H1 (cell line): ENCODE results near the gene KAT2A. TPM values are rescaled to one million over a fixed set of nuclear protein-coding genes. Genes with fewer than 3 reads are reported as not detected.

ENCODE experiments used
- CTCF ChIA-PET: fragments of 300-600 bp; sonication (Branson Sonifier 250); formaldehyde crosslinking; loops from one replicate; lab custom pipeline; 2021; ENCODE audit not compliant: partially characterized antibody; lab: Charles Lee
- POLR2A ChIA-PET: fragments of 300-600 bp; sonication (Branson Sonifier 250); formaldehyde crosslinking; loops from one replicate; lab custom pipeline; 2021; ENCODE audit warnings: inconsistent platforms; ENCODE audit not compliant: partially characterized antibody; lab: Charles Lee
- DNase-seq, 2 experiments: peaks; one replicate each; pipeline versions ENCODE4 v3.0.0 to v3.0.0-alpha.2; 2010 to 2022; ENCODE audit warnings: low spot score in 2 of 2, low read depth in 1 of 2, mixed read lengths in 1 of 2
- FAIRE-seq: peaks from 2 replicates; lab custom pipeline; 2011; peaks lifted over from hg19 to GRCh38; lab: Jason Lieb, UNC
- H2AFZ ChIP-seq: 2 replicates; pipeline ENCODE4 v1.8.1; 2012; ENCODE audit warnings: low read length, inconsistent platforms
- H2AK5ac ChIP-seq: 2 replicates; pipeline ENCODE4 v1.6.1; 2013; ENCODE audit warnings: low read depth, low read length
- H2BK120ac ChIP-seq: replicated peaks from 2 replicates; pipeline ENCODE3; 2013; ENCODE audit warnings: low read depth, low read length, inconsistent platforms
- H2BK12ac ChIP-seq: 2 replicates; pipeline ENCODE4 v1.6.1; 2013; ENCODE audit warnings: low read depth, low read length
- H2BK15ac ChIP-seq: 2 replicates; pipeline ENCODE4 v1.6.1; 2013; ENCODE audit warnings: low read length
- H2BK20ac ChIP-seq: 2 replicates; pipeline ENCODE4 v1.6.1; 2013; ENCODE audit warnings: low read length
- H2BK5ac ChIP-seq: 2 replicates; pipeline ENCODE4 v1.6.1; 2013; ENCODE audit warnings: low read depth, low read length
- H3K14ac ChIP-seq: 2 replicates; pipeline ENCODE4 v1.6.1; 2013; ENCODE audit warnings: inconsistent platforms; ENCODE audit not compliant: insufficient read length
- H3K18ac ChIP-seq: 2 replicates; pipeline ENCODE4 v1.6.1; 2013; ENCODE audit warnings: low read length; ENCODE audit errors: extremely low read depth
- H3K23ac ChIP-seq: 2 replicates; pipeline ENCODE4 v1.6.1; 2013; ENCODE audit warnings: inconsistent platforms; ENCODE audit not compliant: insufficient read length
- H3K23me2 ChIP-seq: 2 replicates; pipeline ENCODE4 v1.6.1; 2013; ENCODE audit warnings: low read depth, low read length
- H3K27ac ChIP-seq: 2 replicates; pipeline ENCODE4 v1.6.1; 2011; ENCODE audit warnings: low read depth, low read length, inconsistent platforms
- H3K27me3 ChIP-seq, 4 experiments: replicated peaks in 1 of 4; 1 replicate in 1 of 4; 2 replicates in 3 of 4; pipeline versions ENCODE4 v1.6.1 to v1.8.1; 2011 to 2013; ENCODE audit warnings: low read length in 3 of 4, mild to moderate bottlenecking in 3 of 4, inconsistent platforms in 2 of 4, mixed read lengths in 2 of 4, moderate library complexity in 1 of 4; ENCODE audit not compliant: control insufficient read depth in 3 of 4, insufficient read depth in 3 of 4; ENCODE audit errors: extremely low read depth in 1 of 4
- H3K36me3 ChIP-seq, 4 experiments: 2 replicates each; pipeline versions ENCODE4 v1.6.1 to v1.8.1; 2011 to 2013; ENCODE audit warnings: mild to moderate bottlenecking in 4 of 4, low read length in 3 of 4, moderate library complexity in 2 of 4, control low read depth in 1 of 4, inconsistent platforms in 1 of 4; ENCODE audit not compliant: insufficient read depth in 4 of 4, control insufficient read depth in 2 of 4
- H3K4ac ChIP-seq: replicated peaks from 2 replicates; pipeline ENCODE3; 2013; ENCODE audit warnings: low read length, low read depth, mixed read lengths, inconsistent platforms; ENCODE audit not compliant: insufficient read length
- H3K4me1 ChIP-seq, 4 experiments: replicated peaks in 1 of 4; 1 replicate in 1 of 4; 2 replicates in 3 of 4; pipeline versions ENCODE4 v1.6.1 to v1.8.1; 2011 to 2013; ENCODE audit warnings: low read length in 3 of 4, inconsistent platforms in 2 of 4, mixed read lengths in 1 of 4; ENCODE audit not compliant: insufficient read depth in 4 of 4, control insufficient read depth in 3 of 4
- H3K4me2 ChIP-seq, 2 experiments: 2 replicates each; pipeline versions ENCODE4 v1.6.1 to v1.8.1; 2011 to 2013; ENCODE audit warnings: low read depth in 2 of 2, low read length in 2 of 2, control low read depth in 1 of 2, inconsistent platforms in 1 of 2, mild to moderate bottlenecking in 1 of 2; ENCODE audit not compliant: insufficient read depth in 1 of 2
- H3K4me3 ChIP-seq, 4 experiments: fragments of 200-600, 300-600 bp in 1 of 4; sonication (generic), shearing (Covaris generic), sonication (Bioruptor Twin) in 1 of 4; 2 replicates each; pipeline versions ENCODE4 v1.5.1 to v1.8.1; 2011 to 2016; ENCODE audit warnings: low read length in 4 of 4, low read depth in 3 of 4, control low read depth in 2 of 4, inconsistent platforms in 2 of 4, mild to moderate bottlenecking in 2 of 4, mixed read lengths in 1 of 4, moderate library complexity in 1 of 4; ENCODE audit not compliant: insufficient read depth in 2 of 4; ENCODE audit errors: extremely low read depth in 1 of 4
- H3K56ac ChIP-seq: replicated peaks from 2 replicates; pipeline ENCODE3; 2013; ENCODE audit warnings: low read depth, mild to moderate bottlenecking, mixed read lengths, low read length, inconsistent platforms; ENCODE audit not compliant: insufficient read length
- H3K79me1 ChIP-seq: 2 replicates; pipeline ENCODE4 v1.6.1; 2013; ENCODE audit warnings: low read depth, low read length, control low read depth
- H3K79me2 ChIP-seq, 2 experiments: 2 replicates each; pipeline versions ENCODE4 v1.6.1 to v1.8.1; 2012 to 2013; ENCODE audit warnings: low read length in 2 of 2, mild to moderate bottlenecking in 2 of 2, inconsistent platforms in 1 of 2; ENCODE audit not compliant: insufficient read depth in 2 of 2, control insufficient read depth in 1 of 2
- H3K9ac ChIP-seq, 4 experiments: replicated peaks in 1 of 4; 1 replicate in 1 of 4; 2 replicates in 3 of 4; pipeline versions ENCODE4 v1.6.1 to v1.8.1; 2011 to 2013; ENCODE audit warnings: low read depth in 3 of 4, low read length in 3 of 4, control low read depth in 2 of 4, mild to moderate bottlenecking in 2 of 4, moderate library complexity in 2 of 4, inconsistent platforms in 1 of 4; ENCODE audit errors: extremely low read depth in 1 of 4
- H3K9me3 ChIP-seq, 2 experiments: 2 replicates each; pipeline versions ENCODE4 v1.6.1 to v1.8.1; 2012 to 2013; ENCODE audit warnings: mild to moderate bottlenecking in 2 of 2, moderate library complexity in 2 of 2, control low read depth in 1 of 2, inconsistent platforms in 1 of 2, low read depth in 1 of 2, low read length in 1 of 2, mixed read lengths in 1 of 2; ENCODE audit not compliant: insufficient read depth in 2 of 2
- H4K20me1 ChIP-seq, 2 experiments: replicated peaks in 1 of 2; 2 replicates each; pipeline versions ENCODE3 to v1.8.1; 2011 to 2013; ENCODE audit warnings: inconsistent platforms in 2 of 2, low read length in 2 of 2, mild to moderate bottlenecking in 1 of 2; ENCODE audit not compliant: insufficient read depth in 2 of 2, control insufficient read depth in 1 of 2
- H4K5ac ChIP-seq: 2 replicates; pipeline ENCODE4 v1.6.1; 2013; ENCODE audit warnings: low read length, low read depth, mixed read lengths, inconsistent platforms; ENCODE audit not compliant: insufficient read length
- H4K8ac ChIP-seq: 2 replicates; pipeline ENCODE4 v1.8.0; 2013; ENCODE audit warnings: mild to moderate bottlenecking, moderate library complexity, low read length, inconsistent platforms; ENCODE audit not compliant: insufficient read depth; ENCODE audit errors: extremely low read depth
- H4K91ac ChIP-seq: replicated peaks from 2 replicates; pipeline ENCODE3; 2013; ENCODE audit warnings: low read length, mixed read lengths, inconsistent platforms; ENCODE audit not compliant: insufficient read length
- ASH2L ChIP-seq: fragments of 200-600, 300-600 bp; sonication (generic); IDR thresholded peaks from one replicate; pipeline ENCODE4 v1.7.1; 2017; ENCODE audit warnings: low read length
- CHD1 ChIP-seq: IDR thresholded peaks from 2 replicates; pipeline ENCODE4 v1.6.1; 2012; ENCODE audit warnings: low read depth, low read length, improper control_type of control experiment
- CREB1 ChIP-seq: IDR thresholded peaks from 2 replicates; pipeline ENCODE4 v1.6.1; 2012; ENCODE audit warnings: inconsistent platforms
- CTBP2 ChIP-seq: IDR thresholded peaks from 2 replicates; pipeline ENCODE4 v1.7.0; 2011; ENCODE audit warnings: borderline replicate concordance, mild to moderate bottlenecking, moderate library complexity, mixed read lengths, low read length; ENCODE audit not compliant: insufficient read depth, insufficient read length
- EP300 ChIP-seq, 2 experiments: IDR thresholded peaks; 1 replicate in 1 of 2; 2 replicates in 1 of 2; pipeline ENCODE4 v1.6.1; 2011 to 2012; ENCODE audit warnings: low read depth in 2 of 2, low read length in 2 of 2, mild to moderate bottlenecking in 2 of 2, borderline replicate concordance in 1 of 2, inconsistent platforms in 1 of 2, moderate library complexity in 1 of 2
- POLR2A ChIP-seq, 2 experiments: IDR thresholded peaks; 1 replicate in 1 of 2; 2 replicates in 1 of 2; pipeline ENCODE4 v1.6.1; 2011; ENCODE audit warnings: low read depth in 2 of 2, low read length in 2 of 2, mild to moderate bottlenecking in 2 of 2; ENCODE audit errors: control extremely low read depth in 1 of 2
- RBBP5 ChIP-seq: IDR thresholded peaks from 2 replicates; pipeline ENCODE4 v1.7.1; 2012; ENCODE audit warnings: low read depth, mild to moderate bottlenecking, inconsistent platforms, low read length, moderate library complexity, borderline replicate concordance
- SIN3A ChIP-seq, 2 experiments: IDR thresholded peaks in 1 of 2; conservative IDR thresholded peaks in 1 of 2; 2 replicates each; pipeline ENCODE4 v1.6.1; 2011 to 2012; ENCODE audit warnings: low read length in 2 of 2, improper control_type of control experiment in 1 of 2, low read depth in 1 of 2, mild to moderate bottlenecking in 1 of 2
- SUZ12 ChIP-seq: fragments of 200-600 bp; sonication (generic); IDR thresholded peaks from 2 replicates; pipeline ENCODE4 v1.6.1; 2012; ENCODE audit warnings: mild to moderate bottlenecking, inconsistent platforms, low read length, moderate library complexity, mixed read lengths
- TBP ChIP-seq: IDR thresholded peaks from 2 replicates; pipeline ENCODE4 v1.6.1; 2011; ENCODE audit warnings: low read depth, low read length, improper control_type of control experiment
- WGBS, 2 experiments: shearing (Covaris generic) in 1 of 2; methylation state at CpG; one replicate each; pipeline versions ENCODE4 v1.1.6 to v1.1.7; 2013 to 2015; ENCODE audit warnings: low lambda C conversion rate in 2 of 2, mixed read lengths in 2 of 2, inconsistent platforms in 1 of 2, low coverage in 1 of 2, missing lambda C conversion rate in 1 of 2; ENCODE audit not compliant: insufficient replicate concordance in 2 of 2, insufficient coverage in 1 of 2, insufficient read length in 1 of 2; ENCODE audit errors: extremely low coverage in 1 of 2, missing lambda C conversion rate in 1 of 2; 5-methylcytosine and 5-hydroxymethylcytosine counted together
- polyA plus RNA-seq, 7 experiments: library from polyadenylated mRNA; depleted of rRNA in 3 of 7; stranded (reverse) in 5 of 7; unstranded in 2 of 7; fragments of >200 nt in 5 of 7; fragments of 200-250 nt in 2 of 7; gene quantifications; 1 replicate in 5 of 7; 2 replicates in 1 of 7; 4 replicates in 1 of 7; pipeline versions ENCODE4 v1.2.1 to v1.2.3, GENCODE V29; 2011 to 2013; ENCODE audit warnings: missing spikeins in 2 of 7, mixed read lengths in 2 of 7
- total RNA-seq: library from RNA; stranded (reverse); fragmentation: NEBNext Ultra II Directional; extraction: Animal tissue kit (Norgen Biotek cat#: 25700); gene quantifications from 2 replicates; pipeline ENCODE4 v1.2.1, GENCODE V29; 2021

The KAT2A gene
- total and polyA plus RNA-seq, 2 of the 8 experiments (the other 6 are each of a cell fraction or from before 2014, with no cell fraction given) = 34.2 to 40.1 TPM

DNA sequence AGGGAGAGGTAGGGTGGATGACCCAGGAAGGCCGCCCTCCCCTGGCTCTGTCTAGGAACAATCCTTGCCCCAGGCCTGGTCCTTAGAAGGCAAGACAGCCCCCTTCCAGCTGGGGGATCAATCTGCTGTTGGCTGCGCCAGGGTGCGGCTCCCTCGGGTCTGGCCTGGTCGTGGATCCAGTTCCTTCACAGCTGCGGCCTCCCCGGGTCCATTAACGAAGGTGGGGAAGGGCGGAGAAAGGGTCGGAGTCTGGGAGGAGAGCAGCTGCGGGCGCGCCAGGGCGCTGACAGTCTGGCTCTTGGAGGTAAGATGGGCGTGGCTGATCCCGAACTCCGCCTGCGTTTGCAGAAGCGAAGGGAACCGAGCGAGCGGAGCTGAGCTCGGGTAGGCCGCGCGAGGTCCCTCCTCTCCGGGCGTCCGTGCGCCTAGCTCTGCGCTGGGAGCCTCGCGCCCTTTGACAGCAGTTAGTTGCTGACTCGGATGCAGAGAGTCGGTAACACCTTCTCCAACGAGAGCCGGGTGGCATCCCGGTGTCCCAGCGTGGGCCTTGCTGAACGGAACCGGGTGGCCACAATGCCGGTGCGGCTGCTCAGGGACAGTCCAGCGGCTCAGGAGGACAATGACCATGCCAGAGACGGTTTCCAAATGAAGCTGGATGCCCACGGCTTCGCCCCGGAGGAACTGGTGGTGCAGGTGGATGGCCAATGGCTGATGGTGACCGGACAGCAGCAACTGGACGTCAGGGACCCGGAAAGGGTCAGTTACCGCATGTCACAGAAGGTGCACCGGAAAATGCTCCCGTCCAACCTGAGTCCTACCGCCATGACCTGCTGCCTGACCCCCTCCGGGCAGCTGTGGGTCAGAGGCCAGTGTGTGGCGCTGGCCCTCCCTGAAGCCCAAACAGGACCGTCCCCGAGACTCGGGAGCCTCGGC lies 1.5 kb upstream of the KAT2A start, which contains the start of gene HSPB9:
HSPB9 (plus strand) TSS at position 434 of the 933 bp plus-strand sequence; CDS start at position 481, 47 bp downstream.
- 0 out of 2 replicates have a peak within 1 kb of the TSS, but pooled peaks have one; percentile 29 for H2BK15ac ChIP-seq
- H2BK12ac ChIP-seq = peak within 1 kb of the TSS; percentile 75; the same call in 1 of the 2 replicates
- peak within 1 kb of the TSS; percentile 29; the same call in 1 of the 2 replicates for H4K8ac ChIP-seq
- peak within 1 kb of the TSS; percentile 70 to 80 for H3K4me2 ChIP-seq
- ChIA-PET CTCF (interaction anchor here (1.0 to 39.4 kb wide), 14 partner anchors 9 to 405 kb away, joined by 3 to 1084 read pairs (median 6); partner anchors contain the start of genes DHX58, DNAJC7, GHDC and NKIRAS2), POLR2A (interaction anchor here (0.6 to 3.8 kb wide), 10 partner anchors 8 to 300 kb away, joined by 3 to 51 read pairs (median 4); partner anchors contain the start of genes CAVIN1, DHX58 and NKIRAS2)
- H3K27me3 ChIP-seq = no peaks in the 10 kb centered on the region; a peak in 2 of 7 replicates
- peak within 1 kb of the TSS; percentile 7 for H3K56ac ChIP-seq
- FAIRE-seq (no peak), DNase-seq (peak; percentile 54 to 86)
- H3K23me2 ChIP-seq = peaks cover 10% of the 10 kb centered on the region
- H4K20me1 ChIP-seq = peaks cover 0 to under 1% of the 10 kb centered on the region in 2 experiments
- H2AFZ ChIP-seq = peak within 1 kb of the TSS; percentile 62; the same call in 1 of the 2 replicates
- peak within 1 kb of the TSS; percentile 90 for H3K18ac ChIP-seq
- H3K27ac ChIP-seq = no peak within 1 kb of the TSS
- H3K9me3 ChIP-seq = no peaks in the 10 kb centered on the region
- H3K4me1 ChIP-seq = peaks cover 0 to 17% (median 13%) of the 10 kb centered on the region in 4 experiments; a peak in 6 of 7 replicates
- H2AK5ac ChIP-seq = peak within 1 kb of the TSS; percentile 33; the same call in 1 of the 2 replicates
- no peak within 1 kb of the TSS for H3K14ac ChIP-seq
- H4K5ac ChIP-seq = peak within 1 kb of the TSS; percentile 31
- peak within 1 kb of the TSS; percentile 58 for H4K91ac ChIP-seq
- 41% methylated on average over 61 of the region's 61 CpGs; no CpG with 5 or more reads in 1 of the 2 experiments for WGBS, 2 experiments
- H3K4me3 ChIP-seq = peak within 1 kb of the TSS; percentile 1 to 50 (median 34); a peak in 7 of 8 replicates
- H3K23ac ChIP-seq = no peak within 1 kb of the TSS
- H2BK120ac ChIP-seq = no peak within 1 kb of the TSS
- H2BK20ac ChIP-seq = no peak within 1 kb of the TSS
- H3K79me1 ChIP-seq = no peaks in the 10 kb centered on the region; the same call in 1 of the 2 replicates
- no peaks in the 10 kb centered on the region for H3K79me2 ChIP-seq
- no peak within 1 kb of the TSS for H2BK5ac ChIP-seq
- peaks cover 4 to 22% (median 16%) of the 10 kb centered on the region in 4 experiments; a peak in 7 of 8 replicates for H3K36me3 ChIP-seq
- no peak within 1 kb of the TSS; a peak in 1 of 7 replicates for H3K9ac ChIP-seq
- H3K4ac ChIP-seq = peak within 1 kb of the TSS; percentile 48
- TF ChIP-seq SIN3A (conservative IDR thresholded peaks at IDR 0.05 in 1 of 2, IDR thresholded peaks at IDR 0.05 in 1 of 2; ENCODE audit: low read depth in 1 of 2, low read length in 2 of 2) (peak in 1 of 2 experiments; percentile 82; a peak in 1 of 4 replicates), TBP (peak; percentile 80), EP300 (IDR thresholded peaks at IDR 0.05; ENCODE audit: borderline replicate concordance in 1 of 2, low read depth in 2 of 2, low read length in 2 of 2) (no peak), SUZ12 (no peak), CTBP2 (no peak), ASH2L (peak; percentile 46), RBBP5 (0 out of 2 replicates have a peak, but pooled peaks have one; percentile 42), POLR2A (IDR thresholded peaks at IDR 0.05; ENCODE audit: control extremely low read depth in 1 of 2, low read depth in 2 of 2, low read length in 2 of 2) (no peak; a peak in 1 of 3 replicates), CHD1 (no peak), CREB1 (no peak)
